Uterus (tissue), 2 donors: ENCODE measurements around the gene GTPBP4.

Experiments used
- CTCF ChIP-seq, 4 experiments: fragments of 200-600 bp in 2 of 4; fragments of 450-650 bp in 2 of 4; sonication (generic) in 2 of 4; IDR thresholded peaks; one replicate each; pipeline ENCODE4 v1.5.1; 2016 to 2019; ENCODE audit warnings: antibody characterized with exemption in 4 of 4, mild to moderate bottlenecking in 2 of 4, moderate library complexity in 1 of 4
- POLR2A ChIP-seq, 2 donors: fragments of 450-650 bp; IDR thresholded peaks; one replicate each; pipeline ENCODE4 v1.6.1; 2016; ENCODE audit warnings: antibody characterized with exemption in 2 of 2, mild to moderate bottlenecking in 1 of 2, moderate library complexity in 1 of 2

- TF ChIP-seq POLR2A (IDR thresholded peaks at IDR 0.05) (no peak), CTCF (IDR thresholded peaks at IDR 0.05) (no peak)
These were observed 49.1 kb upstream of the GTPBP4 start for GRCh38 chr10:938941-939678.
